ENCODE results near the gene ZNF557.
"Not testable (repeated sequence)": the region's sequence is repeated elsewhere in the genome, so short reads cannot be mapped to it uniquely, and the experiment has no call there.

Gene ZNF557

DNA sequence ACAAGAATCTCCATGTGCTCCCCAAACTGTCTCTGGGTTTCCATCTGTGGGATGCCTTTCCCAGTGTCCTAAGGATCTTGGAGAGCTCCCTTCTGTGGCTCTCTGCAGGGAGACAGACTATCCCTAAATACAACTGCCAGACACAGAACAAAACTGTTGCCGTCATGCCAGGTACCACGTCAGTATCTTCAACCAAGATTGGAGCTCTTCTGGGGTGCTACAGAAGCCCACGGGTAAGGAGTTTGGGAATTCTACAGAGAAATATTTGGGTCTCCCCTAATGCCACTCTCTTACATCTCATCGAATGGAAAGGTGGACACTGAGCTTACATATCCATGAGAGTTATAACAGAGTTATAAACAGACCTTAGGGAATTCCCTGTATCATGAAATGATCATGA lies 6.2 kb upstream of the ZNF557 start:
- TF ChIP-seq, protein P1, sequence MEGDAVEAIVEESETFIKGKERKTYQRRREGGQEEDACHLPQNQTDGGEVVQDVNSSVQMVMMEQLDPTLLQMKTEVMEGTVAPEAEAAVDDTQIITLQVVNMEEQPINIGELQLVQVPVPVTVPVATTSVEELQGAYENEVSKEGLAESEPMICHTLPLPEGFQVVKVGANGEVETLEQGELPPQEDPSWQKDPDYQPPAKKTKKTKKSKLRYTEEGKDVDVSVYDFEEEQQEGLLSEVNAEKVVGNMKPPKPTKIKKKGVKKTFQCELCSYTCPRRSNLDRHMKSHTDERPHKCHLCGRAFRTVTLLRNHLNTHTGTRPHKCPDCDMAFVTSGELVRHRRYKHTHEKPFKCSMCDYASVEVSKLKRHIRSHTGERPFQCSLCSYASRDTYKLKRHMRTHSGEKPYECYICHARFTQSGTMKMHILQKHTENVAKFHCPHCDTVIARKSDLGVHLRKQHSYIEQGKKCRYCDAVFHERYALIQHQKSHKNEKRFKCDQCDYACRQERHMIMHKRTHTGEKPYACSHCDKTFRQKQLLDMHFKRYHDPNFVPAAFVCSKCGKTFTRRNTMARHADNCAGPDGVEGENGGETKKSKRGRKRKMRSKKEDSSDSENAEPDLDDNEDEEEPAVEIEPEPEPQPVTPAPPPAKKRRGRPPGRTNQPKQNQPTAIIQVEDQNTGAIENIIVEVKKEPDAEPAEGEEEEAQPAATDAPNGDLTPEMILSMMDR (IDR thresholded peaks at IDR 0.05; ENCODE audit: insufficient read depth, low read depth, low read length, missing control alignments): no peak
- DNase-seq (ENCODE audit: low read depth): no peak
- H3K4me3 ChIP-seq (ENCODE audit: low read length): no peak overlapping the region

DNA sequence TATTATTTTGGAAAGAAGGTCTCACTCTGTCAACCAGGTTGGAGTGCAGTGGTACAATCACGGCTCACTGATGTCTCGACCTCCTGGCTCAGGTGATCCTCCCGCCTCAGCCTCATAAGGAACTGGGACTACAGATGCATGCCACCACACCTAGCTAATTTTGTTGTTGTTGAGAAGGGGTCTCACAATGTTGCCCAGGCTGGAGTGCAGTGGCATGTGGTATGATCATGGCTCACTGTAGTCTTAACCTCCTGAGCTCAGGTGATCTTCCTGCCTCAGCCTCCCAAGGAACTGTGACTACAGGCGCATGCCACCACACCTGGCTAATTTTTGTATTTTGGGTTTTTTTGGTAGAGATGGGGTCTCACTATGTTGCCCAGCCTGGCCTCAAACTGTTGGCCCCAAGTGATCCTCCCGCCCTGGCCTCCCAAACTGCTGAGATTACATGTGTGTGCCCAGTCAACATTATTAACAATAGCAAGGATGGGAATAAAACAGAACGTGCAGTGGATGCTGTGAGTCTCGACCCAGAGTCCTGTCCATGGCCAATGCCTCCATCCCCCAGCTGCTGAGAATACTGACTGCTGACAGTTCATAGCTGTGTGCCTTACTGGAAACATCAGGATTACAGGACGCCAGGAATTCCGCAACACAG lies 5.6 kb upstream of the ZNF557 start:
- H3K4me3 ChIP-seq (ENCODE audit: low read length): no peak overlapping the region
- DNase-seq (ENCODE audit: low read depth): no peak
- TF ChIP-seq, protein P1 (IDR thresholded peaks at IDR 0.05; ENCODE audit: insufficient read depth, low read depth, low read length, missing control alignments): no peak

DNA sequence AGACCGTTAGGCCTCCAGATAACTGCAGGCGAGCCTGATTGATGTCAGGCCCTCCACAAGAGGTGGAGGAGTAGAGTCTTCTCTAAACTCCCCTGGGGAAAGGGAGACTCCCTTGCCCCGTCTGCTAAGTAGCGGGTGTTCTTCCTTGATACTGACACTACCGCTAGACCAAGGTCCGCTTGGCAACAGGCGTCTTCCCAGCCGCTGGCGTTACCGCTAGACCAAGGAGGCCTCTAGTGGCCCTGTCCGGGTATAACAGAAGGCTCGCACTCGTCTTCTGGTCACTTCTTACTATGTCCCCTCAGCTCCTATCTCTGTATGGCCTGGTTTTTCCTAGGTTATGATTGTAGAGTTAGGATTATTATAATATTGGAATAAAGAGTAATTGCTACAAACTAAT lies 2.4 kb upstream of the ZNF557 start:
- peak; percentile 22 for DNase-seq (ENCODE audit: low read depth)
- H3K4me3 ChIP-seq (ENCODE audit: low read length): not testable (repeated sequence)
- TF ChIP-seq, protein P1 (IDR thresholded peaks at IDR 0.05; ENCODE audit: insufficient read depth, low read depth, low read length, missing control alignments): peak; percentile 33

DNA sequence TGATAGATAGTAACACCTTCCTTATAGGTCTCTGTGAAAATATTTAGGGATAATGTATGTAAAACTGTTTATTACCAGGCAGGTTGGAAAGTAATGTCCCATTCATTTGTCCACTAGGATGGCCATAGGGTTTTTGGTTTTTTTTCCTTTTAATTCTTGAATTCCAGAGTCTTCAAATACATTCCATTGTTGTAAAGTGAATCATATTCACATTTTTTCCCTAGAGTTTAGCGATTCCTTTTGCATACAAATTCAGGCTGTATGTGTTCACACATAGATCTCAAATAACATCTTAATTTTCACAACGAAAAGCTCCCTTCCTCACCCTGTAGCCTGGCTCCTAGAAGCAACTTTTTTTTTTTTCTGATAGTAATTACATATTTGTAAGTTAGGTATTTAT lies 1.8 kb upstream of the ZNF557 start:
- TF ChIP-seq, protein P1 (IDR thresholded peaks at IDR 0.05; ENCODE audit: insufficient read depth, low read depth, low read length, missing control alignments): no peak
- no peak overlapping the region for H3K4me3 ChIP-seq (ENCODE audit: low read length)
- DNase-seq (ENCODE audit: low read depth): no peak

DNA sequence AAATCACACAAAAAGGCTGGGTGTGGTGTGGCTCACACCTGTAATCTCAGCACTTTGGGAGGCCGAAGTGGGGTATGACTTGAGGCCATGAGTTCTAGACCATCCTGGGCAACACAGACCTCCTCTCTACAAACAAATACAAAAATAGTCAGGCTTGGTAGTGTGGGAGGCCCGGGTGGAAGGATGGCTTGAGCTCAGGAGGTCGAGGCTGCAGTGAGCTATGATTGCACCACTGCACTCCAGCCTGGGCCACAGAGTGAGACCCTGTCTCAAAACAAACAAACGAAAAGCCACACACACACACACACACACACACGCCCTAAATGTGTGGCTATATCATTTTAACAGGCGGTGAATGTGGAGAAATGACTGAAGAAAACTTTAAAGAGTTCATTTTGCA lies 904 bp upstream of the ZNF557 start:
- DNase-seq (ENCODE audit: low read depth): no peak
- H3K4me3 ChIP-seq (ENCODE audit: low read length): peak overlapping the region; percentile 16
- TF ChIP-seq, protein P1 (IDR thresholded peaks at IDR 0.05; ENCODE audit: insufficient read depth, low read depth, low read length, missing control alignments): no peak

DNA sequence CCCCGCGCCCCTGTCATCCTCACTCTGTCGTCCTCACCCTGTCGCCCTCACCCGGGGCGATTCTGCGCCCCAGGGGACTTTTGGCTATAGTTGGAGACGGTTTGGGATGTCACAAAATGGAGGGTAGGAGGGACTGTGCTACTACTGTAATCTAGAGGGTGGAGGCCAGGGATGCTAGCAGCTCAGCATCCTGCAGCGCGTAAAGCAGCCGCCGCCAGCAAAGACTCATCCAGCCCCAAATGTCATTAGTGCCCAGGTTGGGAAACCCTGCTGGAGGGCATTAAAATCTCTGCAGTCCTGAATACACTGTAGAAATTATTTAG lies 362 bp downstream of the ZNF557 start:
- TF ChIP-seq, protein P1 (IDR thresholded peaks at IDR 0.05; ENCODE audit: insufficient read depth, low read depth, low read length, missing control alignments): no peak
- DNase-seq (ENCODE audit: low read depth): peak; percentile 18
- H3K4me3 ChIP-seq (ENCODE audit: low read length): peak overlapping the region; percentile 93

DNA sequence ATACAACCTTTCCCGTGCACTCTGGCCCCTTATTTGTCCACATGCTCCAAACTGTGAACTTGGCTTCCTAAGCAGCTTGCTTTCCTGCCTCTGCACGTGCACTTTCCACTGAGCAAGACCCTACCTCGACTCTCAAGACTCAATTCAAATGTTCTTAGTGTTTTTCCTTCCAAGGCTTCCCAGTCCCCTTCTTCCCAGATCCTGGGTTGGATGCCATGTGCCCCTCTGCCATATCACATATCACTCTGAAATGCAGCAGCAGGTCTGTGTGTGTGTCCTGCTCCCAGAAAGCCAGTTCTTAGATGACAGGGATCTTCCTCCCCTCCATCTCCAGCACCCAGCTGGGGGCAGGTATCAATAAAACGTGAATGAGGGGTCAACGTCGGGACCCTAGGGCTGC lies 3.0 kb downstream of the ZNF557 start:
- H3K4me3 ChIP-seq (ENCODE audit: low read length): no peak overlapping the region
- TF ChIP-seq, protein P1 (IDR thresholded peaks at IDR 0.05; ENCODE audit: insufficient read depth, low read depth, low read length, missing control alignments): no peak
- DNase-seq (ENCODE audit: low read depth): no peak
